GM19239 (cell line): Measurements from ENCODE around the gene MYO1C.
A peak's percentile ranks its signal among the peaks of the same experiment; 100 is the strongest.
"Not testable (repeated sequence)": the region's sequence is repeated elsewhere in the genome, so short reads cannot be mapped to it uniquely, and the experiment has no call there.

Experiments used
- DNase-seq: peaks from one replicate; pipeline ENCODE4 v3.0.0; 2011; ENCODE audit warnings: low spot score; ENCODE audit not compliant: insufficient read length
- FAIRE-seq: peaks from 2 replicates; lab custom pipeline; 2011; peaks lifted over from hg19 to GRCh38; lab: Jason Lieb, UNC

Gene MYO1C

GRCh38 chr17:1511290-1511689 is 18.8 kb upstream of the MYO1C start:
- DNase-seq (no peak), FAIRE-seq (no peak)

- DNase-seq (no peak), FAIRE-seq (no peak)
Observed at GRCh38 chr17:1509290-1509881, 16.9 kb upstream of the MYO1C start.

- DNase-seq, FAIRE-seq: not testable (repeated sequence)
Observed at GRCh38 chr17:1508709-1509108, 16.2 kb upstream of the MYO1C start.

GRCh38 chr17:1506649-1507267 is 14.3 kb upstream of the MYO1C start:
- FAIRE-seq, result no peak

GRCh38 chr17:1505586-1505985 is 13.1 kb upstream of the MYO1C start:
- no peak for DNase-seq
- FAIRE-seq, result no peak

More at GRCh38 chr17:1506649-1507267, 14.3 kb upstream of the MYO1C start:
- no peak for DNase-seq

- FAIRE-seq, result no peak
- no peak for DNase-seq
Observed at GRCh38 chr17:1504866-1505265, 12.4 kb upstream of the MYO1C start.

GRCh38 chr17:1503699-1504098 is 11.2 kb upstream of the MYO1C start:
- DNase-seq (no peak), FAIRE-seq (no peak)

GRCh38 chr17:1498869-1499268 is 6.4 kb upstream of the MYO1C start:
- DNase-seq (no peak), FAIRE-seq (no peak)

- DNase-seq (no peak), FAIRE-seq (no peak)
Observed at GRCh38 chr17:1498233-1498632, 5.7 kb upstream of the MYO1C start.

- no peak for FAIRE-seq
Observed at GRCh38 chr17:1497831-1498230, 5.3 kb upstream of the MYO1C start.

GRCh38 chr17:1496869-1497268 is 4.4 kb upstream of the MYO1C start:
- FAIRE-seq, result no peak

More at GRCh38 chr17:1497831-1498230, 5.3 kb upstream of the MYO1C start:
- DNase-seq, result no peak

GRCh38 chr17:1495265-1495989 is 2.9 kb upstream of the MYO1C start:
- no peak for DNase-seq
- no peak for FAIRE-seq

More at GRCh38 chr17:1496869-1497268, 4.4 kb upstream of the MYO1C start:
- no peak for DNase-seq

GRCh38 chr17:1494736-1495253 is 2.3 kb upstream of the MYO1C start:
- FAIRE-seq, result no peak
- DNase-seq, result no peak

GRCh38 chr17:1494203-1494602 is 1.7 kb upstream of the MYO1C start:
- FAIRE-seq, result no peak
- no peak for DNase-seq

- FAIRE-seq, result no peak
- no peak for DNase-seq
Observed at GRCh38 chr17:1493291-1493980, 950 bp upstream of the MYO1C start.

- DNase-seq (peak; percentile 90), FAIRE-seq (peak; percentile 45)
Observed at GRCh38 chr17:1491443-1492248, 840 bp downstream of the MYO1C start.

GRCh38 chr17:1490643-1491442 is 1.6 kb downstream of the MYO1C start:
- FAIRE-seq (peak; percentile 72), DNase-seq (peak; percentile 94)

GRCh38 chr17:1488826-1489270 is 3.6 kb downstream of the MYO1C start:
- DNase-seq (no peak), FAIRE-seq (no peak)
